Esophagus muscularis mucosa (tissue), 3 donors: ENCODE results near the gene GATB.

ENCODE experiments used
- POLR2A ChIP-seq: fragments of 450-650 bp; IDR thresholded peaks from one replicate; pipeline ENCODE4 v1.6.1; 2017; ENCODE audit warnings: antibody characterized with exemption, moderate library complexity, mild to moderate bottlenecking, low read depth
- POLR2AphosphoS5 ChIP-seq, 2 donors: sonication (generic); formaldehyde crosslinking; IDR thresholded peaks; one replicate each; pipeline ENCODE4 v1.6.1; 2017; ENCODE audit warnings: antibody characterized with exemption in 2 of 2
- TF ChIP-seq, protein P1 (sequence below), 3 experiments: fragments of 200-600 bp in 2 of 3; fragments of 450-650 bp in 1 of 3; sonication (generic) in 2 of 3; IDR thresholded peaks; one replicate each; pipeline ENCODE4 v1.5.1; 2017 to 2019; ENCODE audit warnings: antibody characterized with exemption in 3 of 3, mild to moderate bottlenecking in 2 of 3, moderate library complexity in 1 of 3

- TF ChIP-seq POLR2AphosphoS5 (IDR thresholded peaks at IDR 0.05): no peak
- no peak for TF ChIP-seq POLR2A
- TF ChIP-seq, protein P1, sequence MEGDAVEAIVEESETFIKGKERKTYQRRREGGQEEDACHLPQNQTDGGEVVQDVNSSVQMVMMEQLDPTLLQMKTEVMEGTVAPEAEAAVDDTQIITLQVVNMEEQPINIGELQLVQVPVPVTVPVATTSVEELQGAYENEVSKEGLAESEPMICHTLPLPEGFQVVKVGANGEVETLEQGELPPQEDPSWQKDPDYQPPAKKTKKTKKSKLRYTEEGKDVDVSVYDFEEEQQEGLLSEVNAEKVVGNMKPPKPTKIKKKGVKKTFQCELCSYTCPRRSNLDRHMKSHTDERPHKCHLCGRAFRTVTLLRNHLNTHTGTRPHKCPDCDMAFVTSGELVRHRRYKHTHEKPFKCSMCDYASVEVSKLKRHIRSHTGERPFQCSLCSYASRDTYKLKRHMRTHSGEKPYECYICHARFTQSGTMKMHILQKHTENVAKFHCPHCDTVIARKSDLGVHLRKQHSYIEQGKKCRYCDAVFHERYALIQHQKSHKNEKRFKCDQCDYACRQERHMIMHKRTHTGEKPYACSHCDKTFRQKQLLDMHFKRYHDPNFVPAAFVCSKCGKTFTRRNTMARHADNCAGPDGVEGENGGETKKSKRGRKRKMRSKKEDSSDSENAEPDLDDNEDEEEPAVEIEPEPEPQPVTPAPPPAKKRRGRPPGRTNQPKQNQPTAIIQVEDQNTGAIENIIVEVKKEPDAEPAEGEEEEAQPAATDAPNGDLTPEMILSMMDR (IDR thresholded peaks at IDR 0.05): no peak
Observed at GRCh38 chr4:151657896-151658295, 102.9 kb downstream of the GATB start.
